MCF 10A (cell line): Measurements from ENCODE around the gene B3GAT1. TPM values are rescaled to one million over a fixed set of nuclear protein-coding genes. Genes with fewer than 3 reads are reported as not detected.

Experiments
- BruUV-seq: library from RNA; stranded (reverse); fragments of 400-500 nt; replicated peaks from 2 replicates; lab custom pipeline; 2021; lab: Mats Ljungman, UMichigan
- CTCF ChIA-PET: fragments of 300-600 bp; sonication (Branson Sonifier 250); formaldehyde crosslinking; extraction: SDS; loops from one replicate; lab custom pipeline; 2021; ENCODE audit warnings: antibody characterized with exemption, inconsistent platforms; lab: Yijun Ruan, JAX
- POLR2A ChIA-PET: fragments of 300-600, 350-650 bp; sonication (Branson Sonifier 250); formaldehyde crosslinking; extraction: SDS; loops from one replicate; lab custom pipeline; 2020; ENCODE audit warnings: antibody characterized with exemption, inconsistent platforms; lab: Yijun Ruan, JAX
- DNase-seq: peaks from one replicate; pipeline ENCODE4 v3.0.0-alpha.2; 2018; ENCODE audit not compliant: unreplicated experiment
- H3K27ac Mint-ChIP-seq: one replicate; pipeline ENCODE4 v1.8.0; 2022; ENCODE audit warnings: mild to moderate bottlenecking, low read depth, mixed read lengths; ENCODE audit not compliant: unreplicated experiment
- H3K27me3 Mint-ChIP-seq: one replicate; pipeline ENCODE4 v1.8.0; 2022; ENCODE audit warnings: mixed read lengths; ENCODE audit not compliant: insufficient read depth, unreplicated experiment
- H3K36me3 Mint-ChIP-seq: one replicate; pipeline ENCODE4 v1.8.0; 2022; ENCODE audit warnings: mild to moderate bottlenecking, moderate library complexity, mixed read lengths; ENCODE audit not compliant: insufficient read depth, unreplicated experiment
- H3K4me1 Mint-ChIP-seq: one replicate; pipeline ENCODE4 v1.8.0; 2022; ENCODE audit warnings: mixed read lengths; ENCODE audit not compliant: insufficient read depth, unreplicated experiment
- H3K4me3 Mint-ChIP-seq: one replicate; pipeline ENCODE4 v1.8.0; 2022; ENCODE audit warnings: mild to moderate bottlenecking, moderate library complexity, mixed read lengths; ENCODE audit not compliant: unreplicated experiment
- H3K9me3 Mint-ChIP-seq: one replicate; pipeline ENCODE4 v1.8.0; 2022; ENCODE audit warnings: mixed read lengths; ENCODE audit not compliant: unreplicated experiment
- intact Hi-C: fragments of 100-400 bp; cut with micrococcal nuclease; formaldehyde crosslinking; loops from 2 replicates; pipeline ENCODE4 v1.14.1; 2022
- total RNA-seq: library from RNA; stranded (reverse); gene quantifications from 2 replicates; pipeline ENCODE4 v1.2.3, GENCODE V29; 2022
- TF ChIP-seq, protein P1 (sequence below): fragments of 200-600 bp; IDR thresholded peaks from one replicate; pipeline ENCODE4 v1.8.0; 2022; ENCODE audit warnings: antibody characterized with exemption, mild to moderate bottlenecking; ENCODE audit not compliant: unreplicated experiment

Gene B3GAT1
- total RNA-seq, 1 experiment from 2014 or later, result not detected

DNA sequence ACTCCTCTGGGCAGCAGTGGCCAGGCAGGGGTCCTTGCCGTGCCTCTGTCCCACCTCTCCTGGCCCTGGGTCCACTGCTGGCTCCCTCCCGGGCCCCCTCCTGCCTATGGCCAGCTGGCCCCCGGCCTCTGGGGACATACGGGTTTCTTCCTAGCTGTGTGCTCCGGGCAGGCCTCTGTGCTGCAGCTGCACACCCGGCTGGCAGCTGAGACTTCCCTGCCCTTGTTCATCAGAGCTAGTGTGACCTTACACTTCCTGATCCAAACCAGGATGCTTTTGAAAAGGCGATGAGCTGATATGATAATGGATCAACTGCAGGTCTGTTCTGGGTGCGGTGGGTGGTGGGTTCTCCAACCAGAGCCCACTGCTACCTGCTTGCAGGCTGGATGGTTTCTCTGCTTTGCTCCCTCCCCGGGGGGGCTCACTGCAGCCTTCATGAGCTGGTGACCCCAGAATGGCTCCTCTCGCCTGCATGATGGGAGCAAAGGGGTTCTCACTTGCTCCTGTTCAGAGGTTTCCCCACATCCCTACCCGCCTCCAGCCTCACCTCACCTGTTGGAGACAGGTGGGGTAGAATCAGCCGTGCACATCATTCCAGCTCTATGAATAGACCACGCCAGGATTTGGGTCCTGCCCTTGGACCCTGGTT, 13.3 kb downstream of the B3GAT1 start:
- H3K27ac Mint-ChIP-seq, result no peak overlapping the region
- ChIA-PET CTCF (no interaction called here), POLR2A (no interaction called here)
- TF ChIP-seq, protein P1, sequence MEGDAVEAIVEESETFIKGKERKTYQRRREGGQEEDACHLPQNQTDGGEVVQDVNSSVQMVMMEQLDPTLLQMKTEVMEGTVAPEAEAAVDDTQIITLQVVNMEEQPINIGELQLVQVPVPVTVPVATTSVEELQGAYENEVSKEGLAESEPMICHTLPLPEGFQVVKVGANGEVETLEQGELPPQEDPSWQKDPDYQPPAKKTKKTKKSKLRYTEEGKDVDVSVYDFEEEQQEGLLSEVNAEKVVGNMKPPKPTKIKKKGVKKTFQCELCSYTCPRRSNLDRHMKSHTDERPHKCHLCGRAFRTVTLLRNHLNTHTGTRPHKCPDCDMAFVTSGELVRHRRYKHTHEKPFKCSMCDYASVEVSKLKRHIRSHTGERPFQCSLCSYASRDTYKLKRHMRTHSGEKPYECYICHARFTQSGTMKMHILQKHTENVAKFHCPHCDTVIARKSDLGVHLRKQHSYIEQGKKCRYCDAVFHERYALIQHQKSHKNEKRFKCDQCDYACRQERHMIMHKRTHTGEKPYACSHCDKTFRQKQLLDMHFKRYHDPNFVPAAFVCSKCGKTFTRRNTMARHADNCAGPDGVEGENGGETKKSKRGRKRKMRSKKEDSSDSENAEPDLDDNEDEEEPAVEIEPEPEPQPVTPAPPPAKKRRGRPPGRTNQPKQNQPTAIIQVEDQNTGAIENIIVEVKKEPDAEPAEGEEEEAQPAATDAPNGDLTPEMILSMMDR, result no peak
- H3K36me3 Mint-ChIP-seq, result no peaks in the 10 kb centered on the region
- H3K9me3 Mint-ChIP-seq, result no peaks in the 10 kb centered on the region
- intact Hi-C loops, result no loop called here
- BruUV-seq, result no TSS peak
- H3K27me3 Mint-ChIP-seq, result no peaks in the 10 kb centered on the region
- H3K4me1 Mint-ChIP-seq, result no peaks in the 10 kb centered on the region
- no peak for DNase-seq
- no peak overlapping the region for H3K4me3 Mint-ChIP-seq

DNA sequence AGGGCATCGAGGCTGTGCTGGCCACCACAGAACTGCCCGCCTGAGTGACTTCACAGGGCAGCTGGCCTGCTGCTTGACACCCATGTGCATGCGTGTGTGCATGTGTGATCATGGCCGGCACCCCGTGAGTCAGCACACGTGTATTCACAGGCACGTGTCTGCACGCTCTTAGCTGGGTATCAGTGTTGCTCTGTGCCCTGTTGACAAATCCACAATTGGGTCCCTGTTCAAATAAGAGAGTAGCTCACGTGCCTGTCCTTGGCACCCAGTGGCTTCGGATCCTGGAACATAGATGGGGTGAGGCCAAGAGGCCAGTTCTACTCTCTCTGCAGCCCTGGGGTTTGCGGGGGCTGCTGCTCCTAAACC, 14.0 kb downstream of the B3GAT1 start:
- Mint-ChIP-seq H3K36me3 (no peaks in the 10 kb centered on the region), H3K9me3 (no peaks in the 10 kb centered on the region), H3K27ac (no peak overlapping the region), H3K4me1 (no peaks in the 10 kb centered on the region), H3K27me3 (no peaks in the 10 kb centered on the region), H3K4me3 (no peak overlapping the region)
- TF ChIP-seq, protein P1, result no peak
- no peak for DNase-seq
- POLR2A ChIA-PET, result no interaction called here
- CTCF ChIA-PET, result no interaction called here
- intact Hi-C loops, result no loop called here
- BruUV-seq, result no TSS peak

DNA sequence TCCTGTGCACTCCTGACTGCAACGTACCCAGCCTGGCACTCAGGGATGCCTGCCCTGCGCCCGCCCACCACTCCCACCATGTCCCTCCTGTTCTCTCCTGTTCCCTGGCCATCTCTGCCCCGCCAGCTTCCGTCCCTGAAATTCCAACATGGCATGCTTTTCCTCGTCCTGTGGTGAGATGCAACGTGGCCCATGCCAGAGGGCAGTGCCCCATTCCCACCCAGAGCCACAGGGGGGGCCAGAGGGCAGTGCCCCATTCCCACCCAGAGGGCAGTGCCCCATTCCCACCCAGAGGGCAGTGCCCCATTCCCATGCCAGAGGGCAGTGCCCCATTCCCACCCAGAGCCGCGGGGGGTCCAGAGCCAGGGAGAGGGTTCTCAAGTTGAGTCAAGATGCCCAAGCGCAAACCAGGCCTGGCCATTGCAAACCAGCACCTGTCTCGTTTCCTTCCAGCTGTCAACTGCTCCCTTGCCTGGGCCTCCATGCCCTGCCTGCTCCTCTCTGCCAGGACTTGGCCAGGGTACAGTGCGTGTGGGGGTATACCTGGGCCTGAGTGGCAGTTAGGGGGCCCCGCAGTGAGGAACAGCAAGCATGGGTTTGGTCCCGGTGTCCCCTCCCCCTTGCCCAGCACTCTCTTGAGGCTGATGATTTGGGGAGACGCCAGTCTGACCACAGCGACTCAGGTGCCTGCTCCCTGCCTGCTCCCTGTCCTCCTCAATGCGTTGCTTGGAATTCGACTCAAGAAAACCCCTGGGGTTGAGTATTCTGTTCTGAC, 14.6 kb downstream of the B3GAT1 start:
- Mint-ChIP-seq H3K4me3 (no peak overlapping the region), H3K27ac (no peak overlapping the region), H3K4me1 (no peaks in the 10 kb centered on the region), H3K9me3 (no peaks in the 10 kb centered on the region), H3K36me3 (no peaks in the 10 kb centered on the region), H3K27me3 (no peaks in the 10 kb centered on the region)
- BruUV-seq, result no TSS peak
- TF ChIP-seq, protein P1, result no peak
- intact Hi-C loops, result no loop called here
- CTCF ChIA-PET, result no interaction called here
- DNase-seq, result no peak
- POLR2A ChIA-PET, result no interaction called here

- Mint-ChIP-seq H3K9me3 (no peaks in the 10 kb centered on the region), H3K27me3 (no peaks in the 10 kb centered on the region), H3K27ac (no peak overlapping the region), H3K4me1 (no peaks in the 10 kb centered on the region), H3K4me3 (no peak overlapping the region), H3K36me3 (no peaks in the 10 kb centered on the region)
- intact Hi-C loops, result no loop called here
- TF ChIP-seq, protein P1, result no peak
- no TSS peak for BruUV-seq
- DNase-seq, result no peak
- ChIA-PET CTCF (no interaction called here), POLR2A (no interaction called here)
Observed at GRCh38 chr11:134395002-134395401, 17.0 kb downstream of the B3GAT1 start.
